ENCODE results near the gene FOSL1. TPM values are rescaled to one million over a fixed set of nuclear protein-coding genes. Genes with fewer than 3 reads are reported as not detected.

The FOSL1 gene
- total RNA-seq, 4 donors from 2014 or later = 2.8 to 223 (median 57.0) TPM

DNA sequence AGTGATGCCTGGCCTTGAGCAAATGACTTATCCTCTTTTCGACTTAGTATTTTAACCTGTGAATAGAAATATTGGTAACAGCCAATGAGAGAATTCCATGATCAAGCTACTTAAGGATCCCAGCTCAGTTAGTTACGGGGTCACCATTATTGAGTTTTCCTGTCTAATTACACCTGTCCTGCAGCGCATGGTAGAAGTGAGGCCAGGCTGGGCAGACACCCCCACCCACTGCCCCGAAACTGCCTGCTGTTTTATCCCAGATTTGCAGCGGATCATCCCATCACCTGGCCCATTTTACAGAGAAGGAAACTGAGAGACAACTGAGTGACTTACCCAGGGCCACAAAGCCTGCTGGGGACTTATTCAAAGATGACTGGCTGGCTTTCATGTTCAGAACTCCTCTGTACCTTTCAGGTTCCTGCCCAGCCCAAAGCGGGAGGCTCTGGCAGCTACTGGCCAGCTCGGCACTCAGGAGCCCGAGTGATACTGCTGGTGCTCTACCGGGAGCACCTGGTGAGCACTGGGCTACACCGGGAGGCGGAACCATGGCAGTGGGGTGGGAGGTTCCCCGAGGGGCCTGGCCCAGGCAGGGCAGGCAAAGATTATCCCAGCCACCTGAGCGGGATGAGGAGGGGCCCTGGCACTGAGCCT is 38.5 kb downstream of the FOSL1 start:
- TF ChIP-seq, protein P1, sequence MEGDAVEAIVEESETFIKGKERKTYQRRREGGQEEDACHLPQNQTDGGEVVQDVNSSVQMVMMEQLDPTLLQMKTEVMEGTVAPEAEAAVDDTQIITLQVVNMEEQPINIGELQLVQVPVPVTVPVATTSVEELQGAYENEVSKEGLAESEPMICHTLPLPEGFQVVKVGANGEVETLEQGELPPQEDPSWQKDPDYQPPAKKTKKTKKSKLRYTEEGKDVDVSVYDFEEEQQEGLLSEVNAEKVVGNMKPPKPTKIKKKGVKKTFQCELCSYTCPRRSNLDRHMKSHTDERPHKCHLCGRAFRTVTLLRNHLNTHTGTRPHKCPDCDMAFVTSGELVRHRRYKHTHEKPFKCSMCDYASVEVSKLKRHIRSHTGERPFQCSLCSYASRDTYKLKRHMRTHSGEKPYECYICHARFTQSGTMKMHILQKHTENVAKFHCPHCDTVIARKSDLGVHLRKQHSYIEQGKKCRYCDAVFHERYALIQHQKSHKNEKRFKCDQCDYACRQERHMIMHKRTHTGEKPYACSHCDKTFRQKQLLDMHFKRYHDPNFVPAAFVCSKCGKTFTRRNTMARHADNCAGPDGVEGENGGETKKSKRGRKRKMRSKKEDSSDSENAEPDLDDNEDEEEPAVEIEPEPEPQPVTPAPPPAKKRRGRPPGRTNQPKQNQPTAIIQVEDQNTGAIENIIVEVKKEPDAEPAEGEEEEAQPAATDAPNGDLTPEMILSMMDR (IDR thresholded peaks at IDR 0.05) = no peak
- DNase-seq (ENCODE audit: low spot score) = no peak
- no peak for ATAC-seq (ENCODE audit: low FRiP score)

DNA sequence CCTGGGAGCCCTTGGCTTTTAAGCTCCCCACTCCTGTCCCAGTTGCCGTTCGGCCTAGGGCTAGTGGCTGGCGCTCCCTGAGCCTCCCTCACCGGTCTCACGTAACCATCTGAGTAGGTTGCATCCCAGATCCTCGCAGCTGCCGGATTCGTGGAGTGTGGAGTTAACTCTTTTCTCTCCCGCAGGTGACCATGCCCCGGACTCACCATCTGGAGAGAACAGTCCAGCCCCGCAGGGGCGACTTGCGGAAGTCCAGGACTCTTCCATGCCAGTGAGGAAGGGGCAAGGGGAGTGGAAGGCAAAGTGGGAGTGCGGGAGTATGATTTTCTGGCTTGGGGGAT is 39.1 kb downstream of the FOSL1 start:
- TF ChIP-seq, protein P1 (IDR thresholded peaks at IDR 0.05) = no peak
- ATAC-seq (ENCODE audit: low FRiP score) (no peak), DNase-seq (ENCODE audit: low spot score) (no peak)

DNA sequence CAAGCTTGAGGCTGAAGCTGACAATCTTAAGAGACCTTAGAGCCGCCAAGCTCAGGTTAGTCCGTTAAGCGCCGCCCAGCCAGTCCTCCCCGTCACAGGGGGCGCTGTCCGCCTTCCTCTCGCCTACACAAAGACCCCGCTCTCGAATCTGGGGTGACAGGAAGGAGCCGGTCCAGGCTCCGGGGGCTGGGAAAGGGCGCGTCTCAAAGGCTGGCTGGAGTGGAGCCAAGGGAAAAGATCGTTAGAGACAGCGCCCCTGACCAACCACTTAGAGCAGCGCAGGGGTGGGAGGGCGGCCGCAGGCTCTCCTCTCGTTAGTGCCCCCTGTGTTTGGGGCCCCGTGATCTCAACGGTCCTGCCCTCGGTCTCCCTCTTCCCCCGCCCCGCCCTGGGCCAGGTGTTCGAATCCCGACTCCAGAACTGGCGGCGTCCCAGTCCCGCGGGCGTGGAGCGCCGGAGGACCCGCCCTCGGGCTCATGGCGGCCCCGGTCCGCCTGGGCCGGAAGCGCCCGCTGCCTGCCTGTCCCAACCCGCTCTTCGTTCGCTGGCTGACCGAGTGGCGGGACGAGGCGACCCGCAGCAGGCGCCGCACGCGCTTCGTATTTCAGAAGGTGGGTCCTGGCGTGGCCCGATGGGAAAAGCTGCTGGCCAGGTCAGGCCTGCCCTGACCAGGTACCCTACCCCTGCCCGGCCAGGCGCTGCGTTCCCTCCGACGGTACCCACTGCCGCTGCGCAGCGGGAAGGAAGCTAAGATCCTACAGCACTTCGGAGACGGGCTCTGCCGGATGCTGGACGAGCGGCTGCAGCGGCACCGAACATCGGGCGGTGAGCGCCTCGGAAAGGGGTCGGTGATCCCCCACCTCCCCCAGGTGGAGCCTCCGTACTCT is 39.7 kb downstream of the FOSL1 start, which contains the start of gene MUS81:
Gene MUS81 (plus strand): TSS at position 156 of the 887 bp plus-strand sequence. CDS start 321 bp downstream, at position 477.
- TF ChIP-seq, protein P1 (IDR thresholded peaks at IDR 0.05) = peak in 1 of 3 donors; percentile 82
- ATAC-seq (ENCODE audit: low FRiP score) = peak; percentile 57
- peak; percentile 98 for DNase-seq (ENCODE audit: low spot score)

DNA sequence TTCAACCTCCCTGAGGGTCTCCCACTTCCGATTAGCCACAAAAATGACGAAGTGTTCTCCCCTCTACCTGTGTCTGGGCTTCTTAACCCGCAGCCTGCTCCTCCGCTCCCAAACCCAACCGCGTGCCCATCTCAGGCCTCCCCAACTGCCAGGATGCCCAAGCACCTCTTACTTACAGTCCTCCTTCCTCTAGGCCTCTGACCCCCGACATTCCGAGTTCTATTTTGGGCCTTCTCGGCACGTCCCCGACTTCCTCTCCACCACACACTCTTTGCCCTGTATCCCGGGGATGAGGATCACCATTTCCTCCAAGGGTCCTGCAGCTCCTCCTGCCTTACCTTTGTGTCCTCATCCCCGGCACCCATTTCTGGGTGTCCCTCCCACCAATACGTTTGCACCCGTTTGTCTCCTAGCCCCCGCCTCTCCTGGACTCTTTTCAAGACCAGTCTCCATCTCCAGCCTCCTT is 40.3 kb downstream of the FOSL1 start:
- TF ChIP-seq, protein P1 (IDR thresholded peaks at IDR 0.05) = no peak
- DNase-seq (ENCODE audit: low spot score) = no peak
- no peak for ATAC-seq (ENCODE audit: low FRiP score)

DNA sequence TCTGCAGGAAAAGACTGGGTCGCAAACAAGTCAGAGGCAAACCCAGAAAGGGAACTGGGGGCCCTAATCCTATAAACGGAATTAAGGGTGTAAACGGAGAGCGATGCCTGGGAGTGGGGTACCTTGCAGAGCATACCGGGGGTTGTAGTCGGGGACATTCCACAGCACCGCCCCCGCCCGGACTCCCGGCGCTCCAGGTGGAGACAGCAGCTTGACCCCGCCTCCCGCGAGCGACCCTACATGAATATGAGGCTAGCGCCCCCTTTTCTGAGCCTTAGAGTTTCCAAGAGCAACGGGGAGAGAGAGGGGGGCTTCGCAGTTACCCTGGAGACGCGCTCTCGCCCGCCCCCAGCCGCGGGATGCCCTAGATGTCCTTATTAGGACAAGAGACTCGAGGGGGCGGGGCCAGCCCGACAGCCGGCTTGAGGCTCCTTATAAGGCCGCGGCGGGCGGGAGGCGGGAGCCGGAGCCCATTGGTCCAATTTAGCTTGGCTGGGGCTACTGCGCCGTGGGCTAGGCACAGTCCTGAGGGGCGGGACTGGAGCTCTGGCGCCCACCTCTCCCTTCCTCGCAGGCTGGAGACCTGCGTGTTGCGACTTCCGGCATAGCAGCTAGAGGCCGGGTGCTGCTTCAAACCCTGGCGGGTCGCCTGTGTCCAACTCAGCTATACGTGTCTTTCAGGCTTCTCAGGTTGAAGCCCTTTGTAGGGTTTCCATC is 40.9 kb downstream of the FOSL1 start:
- ATAC-seq (ENCODE audit: low FRiP score) = peak; percentile 63
- TF ChIP-seq, protein P1 (IDR thresholded peaks at IDR 0.05) = no peak
- peak; percentile 96 for DNase-seq (ENCODE audit: low spot score)

DNA sequence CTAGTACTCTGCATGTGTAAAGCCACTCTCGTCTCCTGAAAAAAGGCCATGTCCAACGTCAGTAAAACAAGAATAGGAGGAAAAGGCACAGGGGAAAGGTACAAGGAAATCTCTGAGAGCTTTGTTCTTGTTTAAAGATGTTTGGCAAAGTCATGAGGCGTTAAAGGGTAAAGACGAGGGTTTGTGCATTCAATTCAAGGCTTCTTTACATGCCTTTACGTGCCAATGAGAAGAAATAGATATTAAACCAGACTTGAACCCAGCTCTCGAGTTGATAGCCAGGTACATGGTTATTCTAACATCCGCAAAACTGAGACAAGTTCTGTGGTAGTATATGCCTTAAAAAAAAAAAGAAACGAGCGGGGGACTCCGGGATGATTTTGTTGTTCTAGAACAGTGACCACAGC is 41.5 kb downstream of the FOSL1 start:
- DNase-seq (ENCODE audit: low spot score) = no peak
- TF ChIP-seq, protein P1 (IDR thresholded peaks at IDR 0.05) = no peak
- no peak for ATAC-seq (ENCODE audit: low FRiP score)
